GM21737 (cell line): ENCODE measurements around the gene DLD.
A peak's percentile ranks its signal among the peaks of the same experiment; 100 is the strongest.
"Not testable (repeated sequence)": the region's sequence is repeated elsewhere in the genome, so short reads cannot be mapped to it uniquely, and the experiment has no call there.

Experiments used
- ATAC-seq: cut with Tn5 transposase; IDR thresholded peaks from one replicate; pipeline ENCODE4 v1.9.1; 2021; ENCODE audit warnings: mild to moderate bottlenecking, moderate library complexity; ENCODE audit not compliant: unreplicated experiment

DLD gene, protein sequence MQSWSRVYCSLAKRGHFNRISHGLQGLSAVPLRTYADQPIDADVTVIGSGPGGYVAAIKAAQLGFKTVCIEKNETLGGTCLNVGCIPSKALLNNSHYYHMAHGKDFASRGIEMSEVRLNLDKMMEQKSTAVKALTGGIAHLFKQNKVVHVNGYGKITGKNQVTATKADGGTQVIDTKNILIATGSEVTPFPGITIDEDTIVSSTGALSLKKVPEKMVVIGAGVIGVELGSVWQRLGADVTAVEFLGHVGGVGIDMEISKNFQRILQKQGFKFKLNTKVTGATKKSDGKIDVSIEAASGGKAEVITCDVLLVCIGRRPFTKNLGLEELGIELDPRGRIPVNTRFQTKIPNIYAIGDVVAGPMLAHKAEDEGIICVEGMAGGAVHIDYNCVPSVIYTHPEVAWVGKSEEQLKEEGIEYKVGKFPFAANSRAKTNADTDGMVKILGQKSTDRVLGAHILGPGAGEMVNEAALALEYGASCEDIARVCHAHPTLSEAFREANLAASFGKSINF

DNA sequence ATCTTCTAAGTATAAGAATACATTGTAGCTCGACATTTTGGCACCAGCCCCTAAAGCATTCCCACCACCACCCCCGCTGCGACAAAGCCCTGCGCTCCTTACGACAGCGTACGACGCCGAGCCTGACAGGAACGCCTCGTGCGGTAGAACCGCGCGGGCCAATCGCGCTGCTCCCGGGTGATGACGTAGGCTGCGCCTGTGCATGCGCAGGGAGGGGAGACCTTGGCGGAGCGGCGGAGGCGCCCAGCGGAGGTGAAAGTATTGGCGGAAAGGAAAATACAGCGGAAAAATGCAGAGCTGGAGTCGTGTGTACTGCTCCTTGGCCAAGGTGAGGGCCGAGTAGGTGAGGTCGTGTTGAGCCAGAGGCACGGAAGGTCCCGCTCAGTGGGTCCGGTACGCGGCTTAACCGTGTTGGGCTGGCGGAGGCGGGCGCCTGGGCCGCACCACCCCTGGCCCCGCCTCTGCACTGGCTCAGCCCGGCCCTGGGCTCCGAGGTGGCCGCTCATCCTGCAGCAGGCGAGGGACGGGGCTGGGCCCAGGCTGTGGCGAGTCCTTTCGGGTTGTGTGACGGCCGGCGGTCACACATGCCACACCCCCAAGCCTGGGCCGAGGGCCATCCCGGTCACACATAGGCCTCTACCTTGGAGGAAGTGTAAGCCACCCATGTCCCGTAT, at the start of gene DLD:
Gene DLD (plus strand): TSS at position 222 of the 674 bp plus-strand sequence. CDS start 68 bp downstream, at position 290.
- peak; percentile 99 for ATAC-seq

DNA sequence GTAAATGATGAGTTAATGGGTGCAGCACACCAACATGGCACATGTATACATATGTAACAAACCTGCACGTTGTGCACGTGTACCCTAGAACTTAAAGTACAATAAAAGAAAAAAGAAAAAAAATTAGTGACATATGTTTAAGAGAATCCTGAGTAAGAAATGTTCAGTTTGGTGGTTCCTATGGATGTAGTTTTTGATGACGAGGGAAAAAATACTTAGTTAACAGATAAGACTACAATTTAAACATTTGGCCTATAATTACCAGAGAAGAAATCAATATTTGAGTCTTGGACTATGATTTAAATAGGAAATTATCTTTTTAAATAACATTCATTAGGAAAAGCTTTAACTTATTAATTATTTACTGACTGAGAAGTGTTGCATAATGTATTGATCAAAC, 48.8 kb upstream of the DLD start:
- ATAC-seq = no peak

DNA sequence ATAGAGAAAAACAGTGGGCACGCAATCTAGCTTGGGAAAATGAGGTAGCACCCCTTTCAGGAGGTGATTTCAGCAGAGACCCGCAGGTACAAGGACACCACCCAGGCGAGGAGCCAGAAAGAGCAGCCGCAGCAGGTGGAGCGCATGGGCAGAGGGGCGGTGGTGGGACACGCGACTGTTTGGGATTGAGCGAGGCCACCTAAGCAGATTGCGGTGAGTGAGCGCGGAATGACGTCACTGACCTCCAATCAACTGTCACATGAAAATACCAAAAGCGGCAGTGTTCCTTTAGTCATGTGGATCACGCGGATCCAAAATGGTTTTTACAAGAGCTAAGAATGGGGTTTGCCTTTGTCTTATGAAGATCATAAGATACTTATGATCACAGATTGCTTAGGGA, 47.8 kb upstream of the DLD start:
- no peak for ATAC-seq

GRCh38 chr7:107846324-107846723, 44.7 kb upstream of the DLD start:
- ATAC-seq = no peak

DNA sequence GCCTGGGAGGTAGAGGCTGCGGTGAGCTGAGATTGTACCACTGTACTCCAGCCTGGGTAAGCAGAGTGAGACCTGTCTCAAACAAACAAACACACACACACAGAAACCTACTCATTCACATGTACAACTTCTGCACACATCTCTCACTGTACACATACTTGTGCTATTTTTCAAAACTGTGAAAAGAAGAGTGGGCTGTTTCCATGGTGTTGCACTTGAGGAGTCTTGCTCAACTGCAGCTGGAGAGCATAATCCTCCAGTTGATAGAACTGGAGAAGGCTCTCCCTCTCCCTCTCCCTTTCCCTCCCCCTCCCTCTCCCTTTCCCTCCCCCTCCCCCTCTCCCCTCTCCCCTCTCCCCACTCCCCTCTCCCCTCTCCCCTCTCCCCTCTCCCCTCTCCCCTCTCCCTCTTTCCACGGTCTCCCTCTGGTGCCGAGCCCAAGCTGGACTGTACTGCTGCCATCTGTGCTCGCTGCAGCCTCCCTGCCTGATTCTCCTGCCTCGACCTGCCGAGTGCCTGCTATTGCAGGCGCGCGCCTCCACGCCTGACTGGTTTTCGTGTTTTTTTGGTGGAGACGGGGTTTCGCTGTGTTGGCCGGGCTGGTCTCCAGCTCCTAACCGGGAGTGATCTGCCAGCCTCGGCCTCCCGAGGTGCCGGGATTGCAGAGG, 43.7 kb upstream of the DLD start:
- no peak for ATAC-seq

- ATAC-seq = not testable (repeated sequence)
Observed at GRCh38 chr7:107847836-107848175, 43.2 kb upstream of the DLD start.

DNA sequence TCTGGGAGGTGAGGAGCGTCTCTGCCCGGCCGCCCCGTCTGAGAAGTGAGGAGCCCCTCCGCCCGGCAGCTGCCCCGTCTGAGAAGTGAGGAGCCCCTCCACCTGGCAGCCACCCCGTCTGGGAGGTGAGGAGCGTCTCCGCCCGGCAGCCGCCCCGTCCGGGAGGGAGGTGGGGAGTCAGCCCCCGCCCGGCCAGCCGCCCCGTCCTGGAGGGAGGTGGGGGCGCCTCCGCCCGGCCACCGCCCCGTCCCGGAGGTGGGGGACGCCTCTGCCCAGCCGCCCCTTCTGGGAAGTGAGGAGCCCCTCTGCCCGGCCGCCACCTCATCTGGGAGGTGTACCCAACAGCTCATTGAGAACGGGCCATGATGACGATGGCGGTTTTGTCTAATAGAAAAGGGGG, 42.8 kb upstream of the DLD start:
- not testable (repeated sequence) for ATAC-seq

GRCh38 chr7:107850216-107850615, 40.8 kb upstream of the DLD start:
- ATAC-seq = no peak

DNA sequence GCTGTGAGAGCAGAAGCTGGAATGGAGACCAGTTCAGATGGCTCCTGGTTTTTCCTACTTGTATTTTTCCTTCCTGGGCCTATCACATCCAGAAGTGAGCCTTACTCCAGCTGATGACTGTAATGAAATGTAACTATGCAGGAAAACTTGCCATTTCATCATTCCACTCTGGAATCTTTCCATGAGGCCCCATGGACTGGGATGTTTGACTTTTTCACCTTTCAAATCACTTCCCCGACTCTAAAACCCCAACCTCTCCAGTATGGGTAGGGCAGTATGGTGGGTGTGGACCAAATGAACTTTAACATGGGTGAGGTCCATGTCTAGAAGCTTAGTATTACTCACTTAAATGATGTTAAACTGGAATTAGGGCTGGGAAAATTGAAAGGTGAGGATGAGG, 40.3 kb upstream of the DLD start:
- ATAC-seq = no peak

GRCh38 chr7:107854454-107854853, 36.5 kb upstream of the DLD start:
- ATAC-seq = no peak

DNA sequence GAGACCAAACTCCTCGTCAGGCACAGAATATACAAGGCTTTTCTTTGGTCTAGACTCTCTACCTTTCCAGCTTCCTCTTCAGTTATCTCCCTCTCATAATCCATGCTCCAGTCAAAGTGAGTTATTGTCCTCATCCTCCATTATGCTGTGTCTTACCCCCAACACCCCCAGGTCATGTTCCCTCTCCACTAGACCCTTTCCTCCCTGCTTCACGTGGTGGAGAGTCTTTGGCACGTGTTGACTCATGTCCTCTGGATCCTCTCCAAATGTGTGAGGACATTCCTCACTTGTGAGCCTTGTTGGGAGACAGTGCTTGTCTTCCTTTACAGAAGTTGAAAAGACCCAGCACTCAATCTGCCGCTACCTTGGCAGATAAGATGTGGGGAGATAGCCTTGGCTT, 36.0 kb upstream of the DLD start:
- ATAC-seq = no peak

DNA sequence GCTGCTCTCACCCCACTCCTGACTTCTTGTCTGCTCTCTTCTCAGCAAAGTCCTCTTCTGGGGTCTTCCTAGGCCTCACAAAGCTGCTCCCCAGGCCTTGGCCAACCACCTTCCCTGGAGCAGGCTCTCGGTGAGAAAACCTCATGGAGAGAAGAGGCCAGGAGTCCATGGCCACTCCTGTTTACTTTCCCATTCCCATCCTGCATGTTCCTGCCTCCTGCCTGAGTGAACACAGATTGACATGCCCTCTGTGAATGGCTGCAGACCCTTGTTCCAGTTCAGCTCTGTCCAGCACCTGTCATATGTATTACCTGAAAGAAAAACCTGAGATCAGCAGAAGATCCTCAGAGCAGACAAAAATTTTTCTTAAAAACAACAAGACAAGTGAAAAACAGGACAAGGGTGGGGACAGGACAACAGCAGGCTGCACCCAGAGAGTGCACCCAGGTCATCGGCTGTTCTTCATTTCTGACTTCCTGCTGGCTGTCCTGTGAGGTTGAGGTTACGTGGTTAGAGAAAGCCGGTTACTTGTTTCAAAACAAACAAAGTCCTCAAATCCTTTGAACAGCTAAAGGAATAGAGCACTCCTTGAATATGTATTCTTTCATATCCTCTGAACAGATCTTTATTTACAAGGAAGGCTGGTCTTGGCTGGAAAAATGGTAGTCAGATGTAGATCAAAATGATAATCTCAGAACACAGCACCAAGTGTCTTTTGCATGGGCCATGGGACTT, 34.0 kb upstream of the DLD start:
- no peak for ATAC-seq

DNA sequence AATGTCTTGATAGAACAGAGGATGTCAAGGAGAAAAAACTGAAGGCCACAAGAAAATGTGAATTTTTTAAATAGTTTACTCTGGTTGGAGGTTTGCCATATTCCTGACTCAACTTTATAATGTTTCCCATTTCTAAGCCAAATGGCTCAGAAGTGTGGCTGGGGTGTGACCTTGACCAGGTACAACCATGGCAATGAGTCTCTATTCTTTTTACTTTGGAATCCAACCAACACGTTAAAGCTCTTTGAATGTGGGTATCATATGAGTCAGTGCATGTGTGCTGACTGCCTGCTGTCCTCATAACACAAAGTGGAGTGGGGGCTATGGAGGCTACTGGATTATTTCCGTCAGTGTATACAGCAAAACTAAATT, 33.5 kb upstream of the DLD start:
- no peak for ATAC-seq

- no peak for ATAC-seq
Observed at GRCh38 chr7:107858280-107858679, 32.7 kb upstream of the DLD start.

GRCh38 chr7:107860279-107860961, 30.6 kb upstream of the DLD start:
- ATAC-seq = no peak

GRCh38 chr7:107860981-107861652, 29.9 kb upstream of the DLD start:
- ATAC-seq = no peak

DNA sequence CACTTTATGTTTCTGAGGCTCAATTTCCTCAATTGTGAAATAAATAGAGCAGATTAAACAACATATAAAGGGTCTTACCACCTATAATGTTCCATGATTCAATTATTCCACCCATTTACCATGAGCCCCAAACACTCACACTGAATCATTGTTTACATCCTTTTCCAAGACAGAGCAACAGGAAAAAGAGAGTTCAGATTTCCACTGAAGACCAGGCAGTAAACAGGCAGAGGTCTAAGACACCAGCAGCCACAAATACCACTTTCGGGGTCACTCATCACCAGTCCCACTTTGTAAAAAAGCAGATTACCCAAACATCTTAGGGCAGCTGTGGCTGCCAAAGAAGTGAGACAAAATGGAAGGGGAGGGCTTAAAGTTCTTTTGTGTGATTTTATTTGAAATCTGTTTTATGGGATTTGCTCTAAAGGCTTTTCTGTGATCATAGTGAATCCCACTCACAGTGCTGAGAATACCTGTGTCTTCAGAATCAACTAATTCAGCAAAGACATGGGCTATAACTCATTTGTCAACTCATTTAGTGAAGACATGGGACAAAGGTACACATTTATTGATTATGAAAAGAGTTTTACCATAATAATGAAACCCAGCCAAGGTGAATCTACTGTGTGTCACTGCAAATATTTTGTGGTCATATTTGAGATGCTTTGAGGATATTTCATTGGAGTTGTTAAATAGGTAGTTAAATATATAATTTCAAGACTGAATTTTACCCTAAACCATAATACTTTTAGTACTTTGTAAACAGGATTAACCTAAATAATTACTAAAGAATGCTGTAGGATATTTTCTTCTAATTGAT, 24.8 kb upstream of the DLD start:
- no peak for ATAC-seq

GRCh38 chr7:107867858-107868466, 23.0 kb upstream of the DLD start:
- no peak for ATAC-seq
